Articular chondrocyte of knee joint (primary cell): ENCODE data around the gene LBX2. TPM values are rescaled to one million over a fixed set of nuclear protein-coding genes. Genes with fewer than 3 reads are reported as not detected.

Source experiments
- total RNA-seq: library from RNA; depleted of rRNA; stranded (reverse); fragments of >200 nt; gene quantifications from 2 replicates; pipeline ENCODE4 v1.2.3, GENCODE V29; 2012

The LBX2 gene, protein sequence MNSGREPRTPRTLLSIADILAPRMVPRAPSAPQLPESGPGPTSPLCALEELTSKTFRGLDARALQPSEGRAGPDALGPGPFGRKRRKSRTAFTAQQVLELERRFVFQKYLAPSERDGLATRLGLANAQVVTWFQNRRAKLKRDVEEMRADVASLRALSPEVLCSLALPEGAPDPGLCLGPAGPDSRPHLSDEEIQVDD
- 2.2 and 3.3 TPM in 2 replicates for total RNA-seq

DNA sequence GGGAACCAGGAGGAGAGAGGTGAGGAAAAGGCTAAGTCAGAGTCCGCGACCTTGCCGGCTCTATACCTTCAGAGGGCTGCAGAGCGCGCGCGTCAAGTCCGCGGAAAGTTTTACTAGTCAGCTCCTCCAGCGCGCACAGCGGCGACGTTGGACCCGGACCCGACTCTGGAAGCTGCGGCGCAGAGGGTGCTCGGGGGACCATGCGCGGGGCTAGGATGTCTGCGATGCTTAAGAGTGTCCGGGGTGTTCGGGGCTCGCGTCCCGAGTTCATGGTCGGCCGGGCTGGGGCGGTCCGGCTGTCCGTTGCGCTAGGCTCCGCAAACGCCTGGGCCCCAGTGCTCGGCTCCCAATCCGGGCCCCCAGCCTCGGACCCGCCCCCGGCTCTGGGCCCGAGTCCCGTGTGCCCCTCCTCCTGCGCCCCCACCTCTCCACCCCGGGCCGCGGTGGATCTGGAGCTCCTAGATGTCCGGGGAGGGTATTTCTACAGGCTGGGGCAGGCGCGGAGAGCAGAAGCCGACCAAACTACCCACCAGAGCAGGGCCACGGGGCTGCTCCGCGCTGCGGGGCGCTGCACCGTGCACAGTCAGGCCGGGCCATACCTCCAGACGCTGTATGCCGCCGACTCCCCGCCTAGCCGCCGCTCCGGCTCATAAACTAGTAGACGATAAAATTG lies at the start of gene LBX2:
Gene LBX2 (minus strand): TSS at position 337 of the 673 bp plus-strand sequence. CDS start 66 bp downstream, at position 271.

DNA sequence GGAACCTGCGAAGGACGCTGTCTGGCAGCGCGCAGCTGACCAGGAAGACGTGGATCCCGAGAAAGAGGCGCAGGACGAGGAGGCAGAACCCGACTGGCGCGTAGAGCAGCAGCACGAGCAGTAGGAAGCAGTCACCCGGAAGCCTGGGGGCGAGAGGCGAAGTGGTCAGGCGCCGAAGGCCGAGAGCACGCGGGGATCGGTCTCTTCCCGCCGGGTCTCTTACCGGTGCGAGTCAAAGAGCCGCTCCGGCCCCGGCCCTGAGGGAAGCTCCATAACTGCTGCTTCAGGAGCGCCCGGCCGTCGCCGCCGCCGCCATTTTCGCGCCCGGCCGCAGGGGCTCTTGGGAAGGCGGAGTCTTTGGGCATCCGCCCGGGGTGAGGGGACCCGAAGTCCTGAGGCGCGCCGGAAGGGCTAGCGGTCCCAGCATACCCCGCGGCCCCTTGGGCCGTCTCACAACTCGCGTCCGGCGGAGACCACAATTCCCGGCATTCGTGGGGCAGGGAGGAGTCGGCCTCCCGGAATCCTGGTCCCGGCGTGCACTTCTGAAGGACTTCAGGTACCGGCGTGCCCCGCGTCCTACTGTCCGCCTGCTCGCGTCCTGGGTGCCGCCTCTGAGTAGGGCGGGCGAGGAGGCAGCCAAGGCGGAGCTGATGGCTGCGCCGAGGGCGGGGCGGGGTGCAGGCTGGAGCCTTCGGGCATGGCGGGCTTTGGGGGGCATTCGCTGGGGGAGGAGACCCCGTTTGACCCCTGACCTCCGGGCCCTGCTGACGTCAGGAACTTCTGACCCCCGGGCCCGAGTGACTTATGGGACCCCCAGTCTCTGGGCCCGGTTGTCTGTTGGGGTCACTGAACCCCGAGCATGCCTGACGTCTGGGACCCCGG lies 30.2 kb upstream of the LBX2 start, which contains the start of the genes AUP1 and HTRA2:
Gene AUP1 (minus strand): TSS at position 350 of the 882 bp plus-strand sequence. CDS start 77 bp downstream, at position 273.
Gene HTRA2 (plus strand): TSS at position 577 of the 882 bp plus-strand sequence. CDS start 74 bp downstream, at position 651.

DNA sequence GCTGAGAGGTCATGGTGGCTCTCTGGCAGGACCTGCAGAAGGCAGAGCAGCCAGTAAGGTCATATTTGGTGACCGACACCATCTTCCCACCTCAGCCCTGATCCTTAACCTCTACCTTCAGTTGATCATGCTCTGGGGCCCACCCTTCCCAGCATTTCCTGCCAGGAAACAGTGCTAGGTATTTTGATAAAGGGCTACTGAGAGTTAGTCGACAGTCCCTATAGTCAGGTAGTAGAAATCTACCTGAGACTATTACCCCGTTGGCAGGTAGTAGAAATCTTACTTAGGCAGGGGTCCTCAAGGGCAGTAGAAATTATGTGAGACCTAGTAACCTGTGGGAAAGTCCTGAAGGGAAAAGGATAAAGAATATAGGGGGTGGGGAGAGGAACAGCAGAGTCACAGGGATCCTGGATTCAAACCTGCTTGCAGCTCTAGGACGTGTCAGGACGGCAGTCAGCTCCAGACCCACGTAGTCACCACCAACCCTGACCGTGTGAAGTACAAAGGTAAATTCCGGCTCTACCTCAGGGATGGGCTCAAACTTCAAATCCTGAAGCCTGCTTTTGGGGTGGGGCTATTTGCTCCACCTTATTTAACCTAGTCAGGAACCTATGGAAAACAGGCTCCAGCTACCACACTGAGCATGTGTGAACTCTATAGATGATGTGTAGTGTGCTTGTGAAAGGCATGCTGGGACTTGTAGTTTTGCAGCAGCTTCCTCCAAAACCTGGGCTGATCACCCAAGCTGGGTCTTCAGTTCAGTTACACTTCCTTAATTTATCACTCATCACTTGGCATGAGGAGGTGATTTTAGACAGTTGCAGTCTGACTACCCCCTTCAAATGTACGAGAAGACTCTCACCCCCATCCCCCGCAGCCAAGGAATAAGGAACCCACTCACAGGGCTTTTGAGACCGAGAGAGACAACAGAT lies 26.6 kb upstream of the LBX2 start, which contains the start of gene DQX1:
Gene DQX1 (minus strand): TSS at position 515 of the 932 bp plus-strand sequence. CDS start 502 bp downstream, at position 13.

DNA sequence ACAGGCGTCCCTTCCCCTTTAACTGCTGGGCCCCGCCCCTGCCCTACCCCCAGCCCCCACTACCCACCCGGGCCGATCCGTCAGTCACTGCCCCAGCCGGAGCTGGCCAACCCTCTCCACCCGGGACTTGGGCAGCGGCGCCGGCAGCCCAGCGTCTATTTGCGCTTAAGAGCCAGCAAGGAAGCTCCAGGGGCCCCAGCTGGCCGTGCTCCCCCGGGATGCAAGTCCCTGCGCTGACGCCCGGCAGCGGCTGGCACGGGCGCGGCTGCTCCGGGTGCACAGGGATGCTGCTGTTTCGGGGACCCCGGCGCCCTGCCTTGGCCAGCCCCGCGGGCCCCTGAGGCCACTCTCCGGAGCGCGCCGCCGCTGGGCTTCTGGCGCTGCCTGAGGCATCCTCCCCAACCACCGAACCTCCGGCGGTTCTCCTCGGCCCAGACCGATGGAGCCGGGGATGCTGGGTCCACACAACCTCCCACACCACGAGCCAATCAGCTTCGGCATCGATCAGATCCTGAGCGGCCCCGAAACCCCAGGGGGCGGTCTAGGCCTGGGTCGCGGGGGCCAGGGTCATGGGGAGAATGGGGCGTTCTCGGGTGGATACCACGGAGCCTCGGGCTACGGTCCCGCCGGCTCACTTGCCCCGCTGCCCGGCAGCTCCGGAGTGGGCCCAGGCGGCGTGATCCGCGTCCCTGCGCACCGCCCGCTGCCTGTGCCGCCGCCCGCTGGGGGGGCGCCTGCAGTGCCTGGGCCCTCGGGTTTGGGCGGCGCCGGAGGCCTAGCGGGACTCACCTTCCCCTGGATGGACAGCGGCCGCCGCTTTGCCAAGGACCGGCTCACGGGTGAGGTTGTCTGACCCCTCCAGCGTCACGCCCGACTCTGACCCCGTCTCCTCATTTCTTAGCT lies 15.2 kb upstream of the LBX2 start, which contains the start of gene TLX2:
Gene TLX2 (plus strand): TSS at position 83 of the 903 bp plus-strand sequence. CDS start 357 bp downstream, at position 440.

DNA sequence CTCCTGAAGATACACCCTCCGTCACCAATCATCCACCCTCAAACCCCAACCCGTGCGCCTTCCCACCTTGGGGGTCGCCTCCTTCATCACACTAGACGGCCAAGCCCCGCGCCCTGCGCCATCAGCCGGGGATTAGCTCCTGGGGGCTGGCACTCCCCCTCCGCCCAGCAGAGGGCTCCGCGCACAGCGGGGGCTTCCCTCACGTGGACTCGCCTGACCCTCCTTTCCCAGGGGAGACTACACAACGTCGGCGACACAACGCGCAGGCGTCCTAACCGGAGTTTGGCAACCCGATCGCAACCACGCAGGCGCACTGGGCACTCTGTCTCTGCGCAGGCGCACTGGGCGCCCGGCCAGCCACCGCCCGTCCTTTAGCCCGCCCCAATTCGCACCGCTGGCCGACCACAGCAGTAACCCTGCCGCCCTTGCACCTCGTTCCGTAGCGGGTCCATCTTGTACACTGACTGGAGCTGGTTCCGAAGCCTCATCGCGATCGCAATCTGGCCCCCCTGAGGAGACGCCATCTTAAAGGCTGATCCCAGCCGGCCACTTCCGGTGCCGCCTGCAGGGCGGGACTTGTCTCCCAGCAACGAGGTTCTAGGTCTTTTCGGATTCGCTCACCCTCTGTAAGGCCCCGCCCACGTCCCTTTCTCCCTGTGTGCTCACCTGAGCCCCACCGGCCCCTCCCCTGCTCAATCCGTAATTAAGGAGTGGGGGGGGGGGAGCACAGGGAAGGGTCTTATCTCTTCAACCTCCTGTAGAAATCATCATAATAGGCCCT lies 7.9 kb upstream of the LBX2 start, which contains the start of gene PCGF1:
Gene PCGF1 (minus strand): TSS at position 551 of the 781 bp plus-strand sequence. CDS start 27 bp downstream, at position 524.

DNA sequence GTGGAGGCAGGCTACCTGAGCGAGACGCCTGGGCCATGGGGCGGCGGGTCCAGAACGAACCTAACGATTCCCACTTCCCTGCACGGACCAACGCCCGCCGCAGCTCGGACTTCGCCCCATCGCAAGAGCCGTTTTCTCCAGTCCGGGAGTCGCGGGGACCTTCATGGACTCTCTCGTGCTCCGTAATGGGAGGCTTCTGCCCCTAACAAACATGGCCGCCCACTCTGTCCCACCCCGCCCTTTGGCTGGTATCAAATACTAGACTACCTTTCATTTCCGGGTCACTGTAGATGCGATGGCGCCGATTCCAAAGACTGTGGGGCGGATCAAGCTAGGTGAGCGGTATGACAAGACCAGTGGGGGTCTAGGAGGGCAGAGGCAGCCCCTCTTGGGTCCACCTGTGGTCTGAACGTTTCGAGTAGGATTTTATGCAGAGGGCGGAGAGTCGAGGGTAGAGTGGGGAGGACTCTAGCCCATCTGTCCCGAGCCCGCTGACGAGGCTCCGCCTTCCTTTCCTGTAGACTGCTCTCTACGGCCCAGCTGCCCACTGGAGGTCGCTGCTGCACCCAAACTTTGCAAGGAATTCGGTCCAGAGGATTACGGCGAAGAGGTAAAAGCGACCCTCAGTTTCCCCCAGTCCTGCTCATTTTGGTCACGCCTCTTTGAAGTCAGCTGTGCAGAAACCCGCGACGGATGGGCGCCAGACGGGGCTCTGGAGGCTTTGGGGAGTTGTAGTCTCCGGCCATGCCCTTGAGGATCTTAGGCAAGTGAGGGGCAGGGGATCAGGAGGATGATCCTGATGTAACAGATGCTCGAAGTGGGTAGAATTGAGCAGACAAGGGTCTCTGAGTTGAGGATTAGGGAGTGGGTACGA lies 16.4 kb downstream of the LBX2 start, which contains the start of the genes CCDC142 and TTC31:
Gene CCDC142 (minus strand): TSS at position 198 of the 874 bp plus-strand sequence. CDS start 161 bp downstream, at position 37.
Gene TTC31 (plus strand): TSS at position 281 of the 874 bp plus-strand sequence. CDS start 15 bp downstream, at position 296.

DNA sequence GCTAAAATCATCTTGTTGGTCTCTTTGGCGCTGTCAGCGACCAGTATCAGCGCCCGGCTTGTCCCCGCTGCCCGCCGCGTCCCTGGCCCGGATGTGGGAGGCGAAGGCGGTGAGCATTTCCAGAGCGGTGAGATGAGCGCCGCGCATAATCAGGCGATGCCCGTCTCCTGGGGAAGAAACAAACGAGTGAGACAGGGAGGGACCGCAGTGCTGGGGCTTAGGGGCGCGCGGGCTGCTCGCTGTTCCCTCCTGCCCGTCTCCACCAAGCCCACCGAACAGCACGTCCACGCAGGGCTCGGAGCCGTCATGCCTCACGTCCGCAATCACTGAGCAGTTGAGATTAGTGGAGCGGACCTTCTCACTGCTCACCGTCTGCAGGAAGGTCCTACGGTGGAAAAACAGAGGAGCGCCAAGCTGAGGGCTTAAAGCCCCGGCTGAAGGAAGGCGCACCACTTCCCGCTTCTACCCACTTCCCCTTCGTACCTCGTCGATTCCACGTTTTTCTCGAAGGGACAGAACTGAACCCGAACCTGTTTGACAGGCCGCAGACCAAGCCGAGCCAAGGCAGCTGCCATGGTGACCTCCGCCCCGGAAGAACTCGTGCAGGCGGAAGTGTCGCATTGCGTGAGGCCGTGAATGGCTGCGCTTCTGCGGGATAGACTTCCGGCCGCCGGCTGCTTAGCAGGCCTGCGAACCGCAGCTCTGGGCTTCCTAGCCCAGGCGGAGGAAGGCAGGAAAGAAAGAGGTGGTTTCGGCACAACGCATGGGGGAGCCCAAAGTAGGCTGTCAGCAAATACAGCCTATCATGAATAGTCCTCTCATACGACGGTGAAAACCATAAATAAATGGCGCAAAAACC lies 27.1 kb downstream of the LBX2 start, which contains the start of gene MRPL53:
Gene MRPL53 (minus strand): TSS at position 595 of the 859 bp plus-strand sequence. CDS start 20 bp downstream, at position 575.

DNA sequence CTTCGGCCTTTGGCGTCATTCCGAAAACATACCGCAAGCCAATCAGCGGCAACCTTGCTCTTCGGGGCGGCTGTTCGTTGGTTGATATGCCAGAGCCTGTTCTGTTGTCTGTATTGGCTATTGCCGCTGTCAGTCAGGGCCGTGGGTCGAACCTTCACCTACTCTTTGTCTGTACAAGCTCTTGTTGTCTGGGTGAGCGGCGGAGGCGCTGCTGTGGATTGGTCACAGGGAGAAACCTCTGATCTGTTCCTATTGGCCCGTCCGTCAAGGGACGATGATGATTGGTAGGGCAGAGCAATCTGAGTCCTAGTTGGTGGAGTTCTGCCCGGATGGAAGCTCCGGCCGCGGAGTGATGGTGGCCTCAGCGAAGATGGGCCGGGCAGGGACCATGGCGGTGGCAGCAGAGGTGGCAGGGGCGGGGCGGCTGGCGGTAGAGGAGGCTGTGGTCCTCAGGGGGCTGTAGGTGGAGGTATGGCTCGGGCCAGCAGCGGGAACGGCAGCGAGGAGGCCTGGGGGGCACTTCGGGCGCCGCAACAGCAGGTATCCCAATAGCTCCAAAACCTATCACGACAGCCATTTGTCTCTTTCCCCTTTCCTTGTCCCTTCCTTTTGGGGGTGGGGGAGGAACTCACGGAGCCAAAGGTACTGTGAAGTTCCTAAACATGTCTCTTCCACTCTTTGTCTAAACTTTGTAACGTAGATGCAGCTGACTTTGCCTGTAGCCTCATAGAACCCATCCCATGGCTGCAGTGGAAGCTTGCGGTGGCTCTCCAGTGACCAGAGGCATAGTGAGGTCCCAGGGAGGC lies 41.1 kb downstream of the LBX2 start, which contains the start of gene WBP1:
Gene WBP1 (plus strand): TSS at position 307 of the 806 bp plus-strand sequence. CDS start 165 bp downstream, at position 472.

DNA sequence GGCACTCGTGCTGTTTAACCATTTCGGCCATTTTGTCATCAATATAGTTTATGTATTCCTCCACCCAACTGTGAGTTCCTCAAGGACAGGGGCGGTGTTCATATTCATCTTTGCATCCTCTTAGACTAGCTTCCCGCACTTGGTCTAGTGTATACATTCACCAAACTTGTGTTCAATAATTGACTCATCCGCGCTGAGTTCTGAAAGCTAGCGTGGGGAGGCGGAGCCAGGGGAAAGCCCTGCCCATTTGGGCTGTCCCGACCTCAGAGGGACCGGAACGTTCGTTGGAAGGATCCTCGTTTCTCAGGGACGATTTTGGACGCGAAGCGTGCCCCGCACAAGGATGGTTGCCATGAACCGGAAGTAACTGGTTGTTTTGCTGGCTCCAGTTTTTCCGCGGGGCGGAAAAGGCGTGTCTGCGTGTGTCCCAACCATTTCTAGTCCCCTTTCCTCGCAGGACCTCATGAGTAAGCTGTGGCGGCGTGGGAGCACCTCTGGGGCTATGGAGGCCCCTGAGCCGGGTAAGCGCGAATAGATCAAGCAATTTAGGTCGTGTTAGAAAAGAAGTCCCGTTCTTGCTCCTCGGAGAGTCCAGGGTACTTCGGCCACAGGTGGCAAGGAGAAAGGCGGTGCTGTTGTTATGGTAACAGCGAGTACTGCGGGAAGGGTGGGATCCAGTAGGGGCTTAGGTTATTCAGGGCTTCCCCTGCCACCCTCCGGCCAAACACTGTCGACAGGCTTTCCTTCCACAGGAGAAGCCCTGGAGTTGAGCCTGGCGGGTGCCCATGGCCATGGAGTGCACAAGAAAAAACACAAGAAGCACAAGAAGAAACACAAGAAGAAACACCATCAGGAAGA lies 44.5 kb downstream of the LBX2 start, which contains the start of gene INO80B:
Gene INO80B (plus strand): TSS at position 434 of the 858 bp plus-strand sequence. CDS start 30 bp downstream, at position 464.

Other genes with a start within 250 kb of the LBX2 start
- 2.2 and 2.7 TPM in 2 replicates for gene SLC4A5, start 156.2 kb downstream of the LBX2 start, total RNA-seq
- 141 and 144 TPM in 2 replicates for gene DCTN1, start 119.3 kb downstream of the LBX2 start, total RNA-seq
- 1.3 and 1.7 TPM in 2 replicates for gene C2orf81, start 78.0 kb downstream of the LBX2 start, total RNA-seq
- 18.3 and 19.7 TPM in 2 replicates for gene WDR54, start 77.9 kb downstream of the LBX2 start, total RNA-seq
- gene RTKN, start 57.7 kb downstream of the LBX2 start, total RNA-seq = 14.4 and 16.5 TPM in 2 replicates
- 12.2 and 12.3 TPM in 2 replicates for gene INO80B, start 44.5 kb downstream of the LBX2 start, total RNA-seq
- 31.6 and 33.8 TPM in 2 replicates for gene WBP1, start 41.2 kb downstream of the LBX2 start, total RNA-seq
- 28.9 and 30.8 TPM in 2 replicates for gene MOGS, start 34.2 kb downstream of the LBX2 start, total RNA-seq
- gene MRPL53, start 26.9 kb downstream of the LBX2 start, total RNA-seq = 17.6 and 21.7 TPM in 2 replicates
- gene CCDC142, start 16.6 kb downstream of the LBX2 start, total RNA-seq = 15.0 and 20.8 TPM in 2 replicates
- gene TTC31, start 16.5 kb downstream of the LBX2 start, total RNA-seq = 11.4 and 14.6 TPM in 2 replicates
- 15.8 and 18.2 TPM in 2 replicates for gene PCGF1, start 8.1 kb upstream of the LBX2 start, total RNA-seq
- gene TLX2, start 14.8 kb upstream of the LBX2 start, total RNA-seq = 0.11 and 0.13 TPM in 2 replicates
- gene DQX1, start 26.6 kb upstream of the LBX2 start, total RNA-seq = not detected in 2 replicates
- gene AUP1, start 30.1 kb upstream of the LBX2 start, total RNA-seq = 60.6 and 64.5 TPM in 2 replicates
- 21.0 and 23.7 TPM in 2 replicates for gene HTRA2, start 30.3 kb upstream of the LBX2 start, total RNA-seq
- 162 and 188 TPM in 2 replicates for gene LOXL3, start 54.3 kb upstream of the LBX2 start, total RNA-seq
- 58.1 and 87.9 TPM in 2 replicates for gene DOK1, start 55.1 kb upstream of the LBX2 start, total RNA-seq
- gene M1AP, start 148.7 kb upstream of the LBX2 start, total RNA-seq = 0.26 and 0.43 TPM in 2 replicates
- gene SEMA4F, start 154.6 kb upstream of the LBX2 start, total RNA-seq = 5.9 and 6.1 TPM in 2 replicates